H1 (cell line): ENCODE data around the gene PBX1. TPM values are rescaled to one million over a fixed set of nuclear protein-coding genes. Genes with fewer than 3 reads are reported as not detected.

Experiments used
- CTCF ChIA-PET: fragments of 300-600 bp; sonication (Branson Sonifier 250); formaldehyde crosslinking; loops from one replicate; lab custom pipeline; 2021; ENCODE audit not compliant: partially characterized antibody; lab: Charles Lee
- POLR2A ChIA-PET: fragments of 300-600 bp; sonication (Branson Sonifier 250); formaldehyde crosslinking; loops from one replicate; lab custom pipeline; 2021; ENCODE audit warnings: inconsistent platforms; ENCODE audit not compliant: partially characterized antibody; lab: Charles Lee
- DNase-seq, 2 experiments: peaks; one replicate each; pipeline versions ENCODE4 v3.0.0 to v3.0.0-alpha.2; 2010 to 2022; ENCODE audit warnings: low spot score in 2 of 2, low read depth in 1 of 2, mixed read lengths in 1 of 2
- FAIRE-seq: peaks from 2 replicates; lab custom pipeline; 2011; peaks lifted over from hg19 to GRCh38; lab: Jason Lieb, UNC
- H2AFZ ChIP-seq: 2 replicates; pipeline ENCODE4 v1.8.1; 2012; ENCODE audit warnings: low read length, inconsistent platforms
- H2AK5ac ChIP-seq: 2 replicates; pipeline ENCODE4 v1.6.1; 2013; ENCODE audit warnings: low read depth, low read length
- H2BK120ac ChIP-seq: replicated peaks from 2 replicates; pipeline ENCODE3; 2013; ENCODE audit warnings: low read depth, low read length, inconsistent platforms
- H2BK12ac ChIP-seq: 2 replicates; pipeline ENCODE4 v1.6.1; 2013; ENCODE audit warnings: low read depth, low read length
- H2BK15ac ChIP-seq: 2 replicates; pipeline ENCODE4 v1.6.1; 2013; ENCODE audit warnings: low read length
- H2BK20ac ChIP-seq: 2 replicates; pipeline ENCODE4 v1.6.1; 2013; ENCODE audit warnings: low read length
- H2BK5ac ChIP-seq: 2 replicates; pipeline ENCODE4 v1.6.1; 2013; ENCODE audit warnings: low read depth, low read length
- H3K14ac ChIP-seq: 2 replicates; pipeline ENCODE4 v1.6.1; 2013; ENCODE audit warnings: inconsistent platforms; ENCODE audit not compliant: insufficient read length
- H3K18ac ChIP-seq: 2 replicates; pipeline ENCODE4 v1.6.1; 2013; ENCODE audit warnings: low read length; ENCODE audit errors: extremely low read depth
- H3K23ac ChIP-seq: 2 replicates; pipeline ENCODE4 v1.6.1; 2013; ENCODE audit warnings: inconsistent platforms; ENCODE audit not compliant: insufficient read length
- H3K23me2 ChIP-seq: 2 replicates; pipeline ENCODE4 v1.6.1; 2013; ENCODE audit warnings: low read depth, low read length
- H3K27ac ChIP-seq: 2 replicates; pipeline ENCODE4 v1.6.1; 2011; ENCODE audit warnings: low read depth, low read length, inconsistent platforms
- H3K27me3 ChIP-seq, 4 experiments: replicated peaks in 1 of 4; 1 replicate in 1 of 4; 2 replicates in 3 of 4; pipeline versions ENCODE4 v1.6.1 to v1.8.1; 2011 to 2013; ENCODE audit warnings: low read length in 3 of 4, mild to moderate bottlenecking in 3 of 4, inconsistent platforms in 2 of 4, mixed read lengths in 2 of 4, moderate library complexity in 1 of 4; ENCODE audit not compliant: control insufficient read depth in 3 of 4, insufficient read depth in 3 of 4; ENCODE audit errors: extremely low read depth in 1 of 4
- H3K36me3 ChIP-seq, 4 experiments: 2 replicates each; pipeline versions ENCODE4 v1.6.1 to v1.8.1; 2011 to 2013; ENCODE audit warnings: mild to moderate bottlenecking in 4 of 4, low read length in 3 of 4, moderate library complexity in 2 of 4, control low read depth in 1 of 4, inconsistent platforms in 1 of 4; ENCODE audit not compliant: insufficient read depth in 4 of 4, control insufficient read depth in 2 of 4
- H3K4ac ChIP-seq: replicated peaks from 2 replicates; pipeline ENCODE3; 2013; ENCODE audit warnings: low read length, low read depth, mixed read lengths, inconsistent platforms; ENCODE audit not compliant: insufficient read length
- H3K4me1 ChIP-seq, 4 experiments: replicated peaks in 1 of 4; 1 replicate in 1 of 4; 2 replicates in 3 of 4; pipeline versions ENCODE4 v1.6.1 to v1.8.1; 2011 to 2013; ENCODE audit warnings: low read length in 3 of 4, inconsistent platforms in 2 of 4, mixed read lengths in 1 of 4; ENCODE audit not compliant: insufficient read depth in 4 of 4, control insufficient read depth in 3 of 4
- H3K4me2 ChIP-seq, 2 experiments: 2 replicates each; pipeline versions ENCODE4 v1.6.1 to v1.8.1; 2011 to 2013; ENCODE audit warnings: low read depth in 2 of 2, low read length in 2 of 2, control low read depth in 1 of 2, inconsistent platforms in 1 of 2, mild to moderate bottlenecking in 1 of 2; ENCODE audit not compliant: insufficient read depth in 1 of 2
- H3K4me3 ChIP-seq, 4 experiments: fragments of 200-600, 300-600 bp in 1 of 4; sonication (generic), shearing (Covaris generic), sonication (Bioruptor Twin) in 1 of 4; 2 replicates each; pipeline versions ENCODE4 v1.5.1 to v1.8.1; 2011 to 2016; ENCODE audit warnings: low read length in 4 of 4, low read depth in 3 of 4, control low read depth in 2 of 4, inconsistent platforms in 2 of 4, mild to moderate bottlenecking in 2 of 4, mixed read lengths in 1 of 4, moderate library complexity in 1 of 4; ENCODE audit not compliant: insufficient read depth in 2 of 4; ENCODE audit errors: extremely low read depth in 1 of 4
- H3K56ac ChIP-seq: replicated peaks from 2 replicates; pipeline ENCODE3; 2013; ENCODE audit warnings: low read depth, mild to moderate bottlenecking, mixed read lengths, low read length, inconsistent platforms; ENCODE audit not compliant: insufficient read length
- H3K79me1 ChIP-seq: 2 replicates; pipeline ENCODE4 v1.6.1; 2013; ENCODE audit warnings: low read depth, low read length, control low read depth
- H3K79me2 ChIP-seq, 2 experiments: 2 replicates each; pipeline versions ENCODE4 v1.6.1 to v1.8.1; 2012 to 2013; ENCODE audit warnings: low read length in 2 of 2, mild to moderate bottlenecking in 2 of 2, inconsistent platforms in 1 of 2; ENCODE audit not compliant: insufficient read depth in 2 of 2, control insufficient read depth in 1 of 2
- H3K9ac ChIP-seq, 4 experiments: replicated peaks in 1 of 4; 1 replicate in 1 of 4; 2 replicates in 3 of 4; pipeline versions ENCODE4 v1.6.1 to v1.8.1; 2011 to 2013; ENCODE audit warnings: low read depth in 3 of 4, low read length in 3 of 4, control low read depth in 2 of 4, mild to moderate bottlenecking in 2 of 4, moderate library complexity in 2 of 4, inconsistent platforms in 1 of 4; ENCODE audit errors: extremely low read depth in 1 of 4
- H3K9me3 ChIP-seq, 2 experiments: 2 replicates each; pipeline versions ENCODE4 v1.6.1 to v1.8.1; 2012 to 2013; ENCODE audit warnings: mild to moderate bottlenecking in 2 of 2, moderate library complexity in 2 of 2, control low read depth in 1 of 2, inconsistent platforms in 1 of 2, low read depth in 1 of 2, low read length in 1 of 2, mixed read lengths in 1 of 2; ENCODE audit not compliant: insufficient read depth in 2 of 2
- H4K20me1 ChIP-seq, 2 experiments: replicated peaks in 1 of 2; 2 replicates each; pipeline versions ENCODE3 to v1.8.1; 2011 to 2013; ENCODE audit warnings: inconsistent platforms in 2 of 2, low read length in 2 of 2, mild to moderate bottlenecking in 1 of 2; ENCODE audit not compliant: insufficient read depth in 2 of 2, control insufficient read depth in 1 of 2
- H4K5ac ChIP-seq: 2 replicates; pipeline ENCODE4 v1.6.1; 2013; ENCODE audit warnings: low read length, low read depth, mixed read lengths, inconsistent platforms; ENCODE audit not compliant: insufficient read length
- H4K8ac ChIP-seq: 2 replicates; pipeline ENCODE4 v1.8.0; 2013; ENCODE audit warnings: mild to moderate bottlenecking, moderate library complexity, low read length, inconsistent platforms; ENCODE audit not compliant: insufficient read depth; ENCODE audit errors: extremely low read depth
- H4K91ac ChIP-seq: replicated peaks from 2 replicates; pipeline ENCODE3; 2013; ENCODE audit warnings: low read length, mixed read lengths, inconsistent platforms; ENCODE audit not compliant: insufficient read length
- ATF2 ChIP-seq: IDR thresholded peaks from 2 replicates; pipeline ENCODE4 v1.6.1; 2012; ENCODE audit warnings: low read length, inconsistent platforms
- BCL11A ChIP-seq, 2 experiments: IDR thresholded peaks; one replicate each; pipeline ENCODE4 v1.6.1; 2011; ENCODE audit warnings: low read depth in 2 of 2, low read length in 2 of 2, mild to moderate bottlenecking in 2 of 2
- CEBPB ChIP-seq: IDR thresholded peaks from 2 replicates; pipeline ENCODE4 v1.6.1; 2012; ENCODE audit warnings: low read depth, low read length
- CTBP2 ChIP-seq: IDR thresholded peaks from 2 replicates; pipeline ENCODE4 v1.7.0; 2011; ENCODE audit warnings: borderline replicate concordance, mild to moderate bottlenecking, moderate library complexity, mixed read lengths, low read length; ENCODE audit not compliant: insufficient read depth, insufficient read length
- GABPA ChIP-seq: IDR thresholded peaks from 2 replicates; pipeline ENCODE4 v1.6.1; 2011; ENCODE audit warnings: mild to moderate bottlenecking, low read length, moderate library complexity, borderline replicate concordance; ENCODE audit not compliant: insufficient read depth
- MAFK ChIP-seq: IDR thresholded peaks from 2 replicates; pipeline ENCODE4 v1.6.1; 2012; ENCODE audit warnings: low read depth, mild to moderate bottlenecking, improper control_type of control experiment, low read length
- WGBS, 2 experiments: shearing (Covaris generic) in 1 of 2; methylation state at CpG; one replicate each; pipeline versions ENCODE4 v1.1.6 to v1.1.7; 2013 to 2015; ENCODE audit warnings: low lambda C conversion rate in 2 of 2, mixed read lengths in 2 of 2, inconsistent platforms in 1 of 2, low coverage in 1 of 2, missing lambda C conversion rate in 1 of 2; ENCODE audit not compliant: insufficient replicate concordance in 2 of 2, insufficient coverage in 1 of 2, insufficient read length in 1 of 2; ENCODE audit errors: extremely low coverage in 1 of 2, missing lambda C conversion rate in 1 of 2; 5-methylcytosine and 5-hydroxymethylcytosine counted together
- polyA plus RNA-seq, 7 experiments: library from polyadenylated mRNA; depleted of rRNA in 3 of 7; stranded (reverse) in 5 of 7; unstranded in 2 of 7; fragments of >200 nt in 5 of 7; fragments of 200-250 nt in 2 of 7; gene quantifications; 1 replicate in 5 of 7; 2 replicates in 1 of 7; 4 replicates in 1 of 7; pipeline versions ENCODE4 v1.2.1 to v1.2.3, GENCODE V29; 2011 to 2013; ENCODE audit warnings: missing spikeins in 2 of 7, mixed read lengths in 2 of 7
- total RNA-seq: library from RNA; stranded (reverse); fragmentation: NEBNext Ultra II Directional; extraction: Animal tissue kit (Norgen Biotek cat#: 25700); gene quantifications from 2 replicates; pipeline ENCODE4 v1.2.1, GENCODE V29; 2021

PBX1 gene
- total and polyA plus RNA-seq, 2 of the 8 experiments (the other 6 are each of a cell fraction or from before 2014, with no cell fraction given) = 87.4 to 124 TPM

GRCh38 chr1:164678136-164678700, 119.2 kb downstream of the PBX1 start:
- Histone ChIP-seq H3K9me3 (no peaks in the 10 kb centered on the region), H3K79me2 (peaks cover 4 to 84% of the 10 kb centered on the region in 2 experiments; a peak in 3 of 4 replicates), H2BK20ac (no peak overlapping the region), H3K27ac (no peak overlapping the region), H3K4me1 (peaks cover 0 to 5% (median 0%) of the 10 kb centered on the region in 4 experiments; a peak in 2 of 7 replicates), H3K4me2 (no peak overlapping the region), H3K79me1 (peaks cover 10% of the 10 kb centered on the region), H4K20me1 (peaks cover 3 to 9% of the 10 kb centered on the region in 2 experiments), H3K4me3 (no peak overlapping the region), H2AFZ (no peak overlapping the region), H3K36me3 (peaks cover 0 to 13% (median 6%) of the 10 kb centered on the region in 4 experiments; a peak in 5 of 8 replicates), H2AK5ac (no peak overlapping the region), H3K18ac (no peak overlapping the region), H4K91ac (no peak overlapping the region), H3K23me2 (no peaks in the 10 kb centered on the region), H2BK5ac (no peak overlapping the region; the same call in 1 of the 2 replicates), H3K4ac (no peak overlapping the region), H4K5ac (no peak overlapping the region), H3K9ac (no peak overlapping the region), H4K8ac (no peak overlapping the region), H3K14ac (no peak overlapping the region), H3K56ac (no peak overlapping the region), H2BK12ac (no peak overlapping the region), H2BK120ac (no peak overlapping the region), H2BK15ac (no peak overlapping the region), H3K27me3 (no peaks in the 10 kb centered on the region), H3K23ac (no peak overlapping the region)
- DNase-seq (no peak), FAIRE-seq (no peak)
- WGBS, 2 experiments = 90% methylated on average over 5 of the region's 5 CpGs; no CpG with 5 or more reads in 1 of the 2 experiments
- POLR2A ChIA-PET = no interaction called here
- CTCF ChIA-PET = interaction anchor here (0.8 to 2.3 kb wide), 4 partner anchors 23 to 109 kb away, joined by 3 to 8 read pairs (median 4); no protein-coding TSS in a partner anchor
- TF ChIP-seq CEBPB = no peak
- no peak for TF ChIP-seq ATF2
- TF ChIP-seq MAFK = no peak
- TF ChIP-seq GABPA = no peak
- no peak for TF ChIP-seq BCL11A (IDR thresholded peaks at IDR 0.05; ENCODE audit: low read depth in 2 of 2, low read length in 2 of 2)
- no peak for TF ChIP-seq CTBP2
